Suprapubic skin (tissue), 3 donors: ENCODE data around the gene RNF130.

ENCODE experiments used
- EP300 ChIP-seq: sonication (generic); formaldehyde crosslinking; IDR thresholded peaks from one replicate; pipeline ENCODE4 v1.6.1; 2017; ENCODE audit warnings: antibody characterized with exemption
- TF ChIP-seq, protein P1 (sequence below), 2 donors: fragments of 200-600 bp in 1 of 2; fragments of 450-650 bp in 1 of 2; sonication (generic) in 1 of 2; IDR thresholded peaks; one replicate each; pipeline ENCODE4 v1.5.1; 2016 to 2019; ENCODE audit warnings: antibody characterized with exemption in 2 of 2, mild to moderate bottlenecking in 1 of 2, moderate library complexity in 1 of 2

DNA sequence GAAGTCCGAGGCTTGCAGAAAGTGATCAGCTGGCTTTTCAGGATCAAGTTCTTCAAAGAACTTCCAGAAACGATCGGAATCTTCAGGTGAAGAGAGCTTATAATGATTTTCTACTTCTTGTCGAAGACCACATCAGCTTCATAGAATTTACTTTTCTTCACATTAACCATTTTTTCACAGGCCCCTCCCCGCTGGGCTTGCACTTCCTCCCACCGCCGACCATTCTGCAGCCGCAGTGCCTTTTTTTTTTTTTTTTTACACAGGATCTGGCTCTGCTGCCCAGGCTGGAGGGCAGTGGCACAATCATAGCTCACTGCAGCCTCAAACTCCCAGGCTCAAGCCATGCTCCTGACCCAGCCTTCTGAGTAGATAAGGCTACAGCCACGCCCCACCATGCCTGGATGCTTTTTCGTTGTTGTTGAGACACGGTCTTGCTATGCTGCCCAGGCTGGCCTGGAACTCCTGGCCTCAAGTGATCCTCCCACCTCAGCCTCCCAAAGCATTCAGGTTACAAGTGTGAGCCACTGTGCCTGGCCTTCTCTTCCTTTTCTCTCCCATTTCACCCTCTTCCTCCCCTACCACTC is 15.3 kb upstream of the RNF130 start:
- TF ChIP-seq EP300 = no peak
- TF ChIP-seq, protein P1, sequence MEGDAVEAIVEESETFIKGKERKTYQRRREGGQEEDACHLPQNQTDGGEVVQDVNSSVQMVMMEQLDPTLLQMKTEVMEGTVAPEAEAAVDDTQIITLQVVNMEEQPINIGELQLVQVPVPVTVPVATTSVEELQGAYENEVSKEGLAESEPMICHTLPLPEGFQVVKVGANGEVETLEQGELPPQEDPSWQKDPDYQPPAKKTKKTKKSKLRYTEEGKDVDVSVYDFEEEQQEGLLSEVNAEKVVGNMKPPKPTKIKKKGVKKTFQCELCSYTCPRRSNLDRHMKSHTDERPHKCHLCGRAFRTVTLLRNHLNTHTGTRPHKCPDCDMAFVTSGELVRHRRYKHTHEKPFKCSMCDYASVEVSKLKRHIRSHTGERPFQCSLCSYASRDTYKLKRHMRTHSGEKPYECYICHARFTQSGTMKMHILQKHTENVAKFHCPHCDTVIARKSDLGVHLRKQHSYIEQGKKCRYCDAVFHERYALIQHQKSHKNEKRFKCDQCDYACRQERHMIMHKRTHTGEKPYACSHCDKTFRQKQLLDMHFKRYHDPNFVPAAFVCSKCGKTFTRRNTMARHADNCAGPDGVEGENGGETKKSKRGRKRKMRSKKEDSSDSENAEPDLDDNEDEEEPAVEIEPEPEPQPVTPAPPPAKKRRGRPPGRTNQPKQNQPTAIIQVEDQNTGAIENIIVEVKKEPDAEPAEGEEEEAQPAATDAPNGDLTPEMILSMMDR (IDR thresholded peaks at IDR 0.05) = no peak
